HCT116 (cell line): Measurements from ENCODE around the gene PCBP3.

Source experiments
- CEBPB ChIP-seq: IDR thresholded peaks from 2 replicates; pipeline ENCODE4 v1.6.1; 2012; ENCODE audit warnings: low read depth
- CTCF ChIP-seq, 3 experiments: fragments of 200-600 bp in 1 of 3; sonication (generic) in 1 of 3; IDR thresholded peaks in 2 of 3; conservative IDR thresholded peaks in 1 of 3; 2 replicates each; pipeline ENCODE4 v1.5.1; 2012 to 2017; ENCODE audit warnings: low read depth in 2 of 3, low read length in 2 of 3, antibody characterized with exemption in 1 of 3, borderline replicate concordance in 1 of 3, control low read depth in 1 of 3, mild to moderate bottlenecking in 1 of 3, mixed read lengths in 1 of 3, mixed run types in 1 of 3, moderate library complexity in 1 of 3; ENCODE audit not compliant: insufficient read depth in 1 of 3
- EGR1 ChIP-seq: IDR thresholded peaks from 2 replicates; pipeline ENCODE4 v1.6.1; 2012; ENCODE audit warnings: low read depth
- EZH2 ChIP-seq: fragments of 200-600 bp; sonication (generic); IDR thresholded peaks from 2 replicates; pipeline ENCODE4 v1.6.1; 2017; ENCODE audit warnings: antibody characterized with exemption, mixed run types
- EZH2phosphoT487 ChIP-seq: fragments of 200-600 bp; IDR thresholded peaks from 2 replicates; pipeline ENCODE4 v1.6.1; 2018; ENCODE audit warnings: antibody characterized with exemption, borderline replicate concordance
- JUND ChIP-seq: IDR thresholded peaks from 2 replicates; pipeline ENCODE4 v1.6.1; 2012
- POLR2A ChIP-seq: IDR thresholded peaks from 2 replicates; pipeline ENCODE4 v1.7.0; 2011; ENCODE audit warnings: borderline replicate concordance; ENCODE audit not compliant: insufficient read depth, insufficient read length; ENCODE audit errors: extremely low read depth
- POLR2AphosphoS5 ChIP-seq: IDR thresholded peaks from 2 replicates; pipeline ENCODE4 v1.6.1; 2011; ENCODE audit warnings: mild to moderate bottlenecking, low read depth, low read length, moderate library complexity
- SIN3A ChIP-seq: IDR thresholded peaks from 2 replicates; pipeline ENCODE4 v1.6.1; 2012; ENCODE audit warnings: low read depth
- SP1 ChIP-seq: IDR thresholded peaks from 2 replicates; pipeline ENCODE4 v1.6.1; 2012; ENCODE audit warnings: low read depth
- TCF7L2 ChIP-seq: IDR thresholded peaks from 2 replicates; pipeline ENCODE4 v1.7.0; 2011; ENCODE audit warnings: borderline replicate concordance, inconsistent platforms; ENCODE audit not compliant: insufficient read depth, insufficient read length; ENCODE audit errors: extremely low read depth
- ZNF274 ChIP-seq: fragments of 200-500 bp; sonication (Bioruptor generic); IDR thresholded peaks from 2 replicates; pipeline ENCODE4 v1.6.1; 2014; ENCODE audit warnings: mild to moderate bottlenecking, low read depth, low read length, inconsistent platforms
- TF ChIP-seq, protein P1 (sequence below): IDR thresholded peaks from 2 replicates; pipeline ENCODE4 v1.6.1; 2012

DNA sequence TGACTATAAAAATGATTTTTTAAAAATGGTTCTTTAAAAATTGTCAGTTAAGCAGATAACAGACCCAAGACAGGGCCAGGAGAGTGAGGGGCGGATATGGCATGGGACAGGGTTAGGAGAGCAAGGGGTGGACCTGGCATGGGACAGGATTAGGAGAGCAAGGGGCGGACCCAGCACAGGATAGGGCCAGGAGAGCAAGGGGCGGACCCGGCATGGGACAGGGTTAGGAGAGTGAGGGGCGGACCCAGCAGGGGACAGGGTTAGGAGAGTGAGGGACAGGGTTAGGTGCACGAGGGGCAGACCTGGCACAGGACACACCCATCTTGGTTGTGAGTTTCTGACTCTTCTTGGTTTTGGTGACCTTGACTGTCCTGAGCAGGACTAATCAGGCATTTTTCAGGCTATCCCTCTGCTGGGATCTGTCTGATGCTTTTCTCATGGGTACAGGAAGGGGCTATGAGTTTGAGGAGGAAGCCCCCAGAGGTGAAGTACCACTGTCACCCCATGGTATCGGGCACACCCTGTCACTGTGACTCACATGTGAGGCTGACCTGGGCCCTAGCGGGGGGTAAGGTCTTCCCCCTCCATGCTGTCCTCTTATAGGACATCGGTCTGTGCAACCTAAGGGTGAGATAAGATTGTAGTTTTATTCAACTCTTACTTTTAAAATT lies 179.0 kb downstream of the PCBP3 start:
- no peak for TF ChIP-seq CTCF (IDR thresholded peaks at IDR 0.05 in 2 of 3, conservative IDR thresholded peaks at IDR 0.05 in 1 of 3; ENCODE audit: borderline replicate concordance in 1 of 3, insufficient read depth in 1 of 3, low read depth in 2 of 3, low read length in 2 of 3)
- TF ChIP-seq EZH2phosphoT487 = no peak
- no peak for TF ChIP-seq TCF7L2
- TF ChIP-seq CEBPB = no peak
- TF ChIP-seq EGR1 = no peak
- TF ChIP-seq ZNF274 = no peak
- no peak for TF ChIP-seq SP1
- TF ChIP-seq, protein P1, sequence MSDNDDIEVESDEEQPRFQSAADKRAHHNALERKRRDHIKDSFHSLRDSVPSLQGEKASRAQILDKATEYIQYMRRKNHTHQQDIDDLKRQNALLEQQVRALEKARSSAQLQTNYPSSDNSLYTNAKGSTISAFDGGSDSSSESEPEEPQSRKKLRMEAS = no peak
- TF ChIP-seq SIN3A = no peak
- TF ChIP-seq EZH2 = no peak
- no peak for TF ChIP-seq POLR2AphosphoS5
- TF ChIP-seq POLR2A = no peak
- no peak for TF ChIP-seq JUND
